GM12878 (cell line): Measurements from ENCODE around the gene PRRT1. TPM values are rescaled to one million over a fixed set of nuclear protein-coding genes. Genes with fewer than 3 reads are reported as not detected.

ENCODE experiments used
- ATAC-seq: fragments of 200-7000 bp; cut with Tn5 transposase; 3 replicates; pipeline ENCODE4 v1.9.1; 2020; ENCODE audit warnings: mild to moderate bottlenecking, moderate library complexity
- BruUV-seq: library from RNA; stranded (reverse); fragments of 400-500 nt; replicated peaks from 2 replicates; lab custom pipeline; 2021; lab: Mats Ljungman, UMichigan
- CTCF ChIA-PET: fragments of 300-600 bp; sonication (Branson Sonifier 250); formaldehyde crosslinking; extraction: SDS; loops from one replicate; lab custom pipeline; 2021; ENCODE audit warnings: inconsistent platforms; lab: Yijun Ruan, JAX
- POLR2A ChIA-PET: fragments of 350-600 bp; formaldehyde crosslinking; extraction: SDS; loops from one replicate; lab custom pipeline; 2021; ENCODE audit warnings: inconsistent platforms; lab: Charles Lee
- RAD21 ChIA-PET: fragments of 300-600 bp; sonication (Branson Sonifier 250); formaldehyde crosslinking; loops from one replicate; lab custom pipeline; 2023; ENCODE audit warnings: antibody characterized with exemption; ENCODE audit not compliant: unreplicated experiment; lab: Charles Lee
- SMC1A ChIA-PET: fragments of 300-600 bp; sonication (Branson Sonifier 250); formaldehyde crosslinking; loops from one replicate; lab custom pipeline; 2023; ENCODE audit not compliant: unreplicated experiment, uncharacterized antibody; lab: Charles Lee
- DNase-seq: peaks from one replicate; pipeline ENCODE4 v3.0.0-alpha.2; 2011; ENCODE audit warnings: low read depth, low spot score
- FAIRE-seq: peaks from 3 replicates; lab custom pipeline; 2011; peaks lifted over from hg19 to GRCh38; lab: Jason Lieb, UNC
- H2AFZ ChIP-seq: 2 replicates; pipeline ENCODE4 v1.6.0; 2011; ENCODE audit warnings: low read depth, low read length, control low read depth; ENCODE audit not compliant: control insufficient read depth
- H3K27ac ChIP-seq: 2 replicates; pipeline ENCODE4 v1.5.1; 2011; ENCODE audit warnings: control low read depth; ENCODE audit not compliant: control insufficient read depth, insufficient read depth
- H3K27me3 ChIP-seq, 2 experiments: replicated peaks in 1 of 2; 2 replicates each; pipeline versions ENCODE4 v1.6.0 to v1.6.1; 2011; ENCODE audit warnings: low read length in 1 of 2; ENCODE audit not compliant: control insufficient read depth in 2 of 2, insufficient read depth in 2 of 2
- H3K36me3 ChIP-seq, 2 experiments: 2 replicates each; pipeline ENCODE4 v1.5.1; 2011; ENCODE audit warnings: low read length in 1 of 2; ENCODE audit not compliant: control insufficient read depth in 2 of 2, insufficient read depth in 2 of 2
- H3K4me1 ChIP-seq: 2 replicates; pipeline ENCODE4 v1.6.1; 2011; ENCODE audit warnings: mild to moderate bottlenecking, low read length, moderate library complexity, mixed read lengths; ENCODE audit not compliant: control insufficient read depth, insufficient read depth
- H3K4me2 ChIP-seq: 2 replicates; pipeline ENCODE4 v1.6.0; 2011; ENCODE audit warnings: control low read depth; ENCODE audit not compliant: control insufficient read depth, insufficient read depth
- H3K4me3 ChIP-seq: fragments of 200-600 bp; sonication (generic); 2 replicates; pipeline ENCODE4 v1.5.1; 2016
- H3K79me2 ChIP-seq: 2 replicates; pipeline ENCODE4 v1.6.0; 2011; ENCODE audit warnings: low read length; ENCODE audit not compliant: control insufficient read depth, insufficient read depth
- H3K9ac ChIP-seq: 2 replicates; pipeline ENCODE4 v1.8.0; 2011; ENCODE audit warnings: low read length, control low read depth, mixed read lengths; ENCODE audit not compliant: control insufficient read depth, insufficient read depth
- H3K9me3 ChIP-seq: replicated peaks from 3 replicates; pipeline ENCODE4 v1.5.1; 2011; ENCODE audit warnings: mild to moderate bottlenecking, low read length; ENCODE audit not compliant: control insufficient read depth, insufficient read depth
- H4K20me1 ChIP-seq: 2 replicates; pipeline ENCODE4 v1.6.0; 2011; ENCODE audit not compliant: control insufficient read depth, insufficient read depth
- CHD2 ChIP-seq: IDR thresholded peaks from 2 replicates; pipeline ENCODE4 v1.6.1; 2011; ENCODE audit warnings: low read depth, low read length, improper control_type of control experiment, borderline replicate concordance
- HDGF ChIP-seq: fragments of 450-650 bp; IDR thresholded peaks from 2 replicates; pipeline ENCODE4 v1.6.1; 2016; ENCODE audit warnings: antibody characterized with exemption
- MEF2B ChIP-seq: fragments of 450-650 bp; IDR thresholded peaks from 2 replicates; pipeline ENCODE4 v1.6.1; 2018; ENCODE audit warnings: mild to moderate bottlenecking, moderate library complexity; ENCODE audit not compliant: partially characterized antibody, poor library complexity, severe bottlenecking
- MTA3 ChIP-seq: IDR thresholded peaks from 2 replicates; pipeline ENCODE4 v1.6.1; 2012; ENCODE audit warnings: low read length, inconsistent platforms, borderline replicate concordance
- NR2C1 ChIP-seq: fragments of 450-650 bp; IDR thresholded peaks from 2 replicates; pipeline ENCODE4 v1.6.1; 2017; ENCODE audit warnings: antibody characterized with exemption, mild to moderate bottlenecking, moderate library complexity
- NR2C2 ChIP-seq: IDR thresholded peaks from 2 replicates; pipeline ENCODE4 v1.6.1; 2011; ENCODE audit warnings: borderline replicate concordance, low read depth; ENCODE audit not compliant: control insufficient read depth, insufficient read length
- POU2F2 ChIP-seq: IDR thresholded peaks from 3 replicates; pipeline ENCODE4 v1.6.1; 2011; ENCODE audit warnings: low read depth, mild to moderate bottlenecking, low read length, borderline replicate concordance
- RBBP5 ChIP-seq: fragments of 200-600 bp; sonication (generic); conservative IDR thresholded peaks from 2 replicates; pipeline ENCODE4 v1.6.1; 2016
- SMARCA5 ChIP-seq: fragments of 450-650 bp; IDR thresholded peaks from 2 replicates; pipeline ENCODE4 v1.6.1; 2017; ENCODE audit warnings: mild to moderate bottlenecking
- ZNF217 ChIP-seq: fragments of 450-650 bp; IDR thresholded peaks from 2 replicates; pipeline ENCODE4 v1.6.1; 2017; ENCODE audit warnings: antibody characterized with exemption, mild to moderate bottlenecking
- WGBS: methylation state at CpG from one replicate; pipeline ENCODE4 v1.1.6; 2016; ENCODE audit warnings: low lambda C conversion rate; ENCODE audit not compliant: insufficient replicate concordance, insufficient coverage; ENCODE audit errors: missing lambda C conversion rate; 5-methylcytosine and 5-hydroxymethylcytosine counted together
- in situ Hi-C: fragments of 300-500 bp; cut with MboI; formaldehyde crosslinking; loops from 9 replicates; pipeline ENCODE4 v1.14.3; 2018; ENCODE audit warnings: mixed read lengths
- intact Hi-C: fragments of 100-400 bp; cut with micrococcal nuclease; formaldehyde crosslinking; loops from one replicate; pipeline ENCODE4 v1.14.2; 2022; ENCODE audit not compliant: unreplicated experiment
- polyA plus RNA-seq, 11 experiments: library from polyadenylated mRNA; depleted of rRNA in 4 of 11; unstranded in 6 of 11; stranded (reverse) in 5 of 11; fragments of >200 nt; fragmentation: Nextera tagmentation in 4 of 11; fragmentation: Illumina TruSeq in 1 of 11; extraction: Ambion mirVana in 4 of 11; extraction: Trizol in 1 of 11; gene quantifications; 1 replicate in 1 of 11; 2 replicates in 10 of 11; pipeline versions ENCODE4 v1.2.1 to v1.2.3, GENCODE V29; 2011 to 2016; ENCODE audit warnings: inconsistent platforms in 2 of 11, missing spikeins in 2 of 11, low read depth in 1 of 11
- total RNA-seq, 4 experiments: library from RNA; depleted of rRNA in 3 of 4; stranded (reverse); fragments of >200 nt in 3 of 4; fragmentation: Illumina TruSeq in 1 of 4; extraction: Trizol in 1 of 4; gene quantifications; 2 replicates each; pipeline versions ENCODE4 v1.2.1 to v1.2.3, GENCODE V29; 2013 to 2021
- TF ChIP-seq, protein P1 (sequence below): IDR thresholded peaks from 2 replicates; pipeline ENCODE4 v1.6.1; 2012; ENCODE audit warnings: low read depth, low read length, improper control_type of control experiment
- TF ChIP-seq, protein P2 (sequence below): fragments of 450-650 bp; IDR thresholded peaks from 2 replicates; pipeline ENCODE4 v1.6.1; 2016; ENCODE audit warnings: mild to moderate bottlenecking
- TF ChIP-seq, protein P3 (sequence below): IDR thresholded peaks from 2 replicates; pipeline ENCODE4 v1.6.1; 2012; ENCODE audit warnings: low read length, inconsistent platforms
- TF ChIP-seq, protein P4 (sequence below): fragments of 450-650 bp; formaldehyde crosslinking; IDR thresholded peaks from 2 replicates; pipeline ENCODE4 v1.5.0; 2022; ENCODE audit warnings: mild to moderate bottlenecking, missing genetic modification characterization
- TF ChIP-seq, protein P5 (sequence below): fragments of 450-650 bp; IDR thresholded peaks from 2 replicates; pipeline ENCODE4 v1.6.1; 2018; ENCODE audit warnings: borderline replicate concordance, mild to moderate bottlenecking; ENCODE audit not compliant: partially characterized antibody

The PRRT1 gene
- total and polyA plus RNA-seq, 10 of the 15 experiments (the other 5 are each of a cell fraction or from before 2014, with no cell fraction given): 0.04 to 0.15 (median 0.10) TPM; not detected in 6

DNA sequence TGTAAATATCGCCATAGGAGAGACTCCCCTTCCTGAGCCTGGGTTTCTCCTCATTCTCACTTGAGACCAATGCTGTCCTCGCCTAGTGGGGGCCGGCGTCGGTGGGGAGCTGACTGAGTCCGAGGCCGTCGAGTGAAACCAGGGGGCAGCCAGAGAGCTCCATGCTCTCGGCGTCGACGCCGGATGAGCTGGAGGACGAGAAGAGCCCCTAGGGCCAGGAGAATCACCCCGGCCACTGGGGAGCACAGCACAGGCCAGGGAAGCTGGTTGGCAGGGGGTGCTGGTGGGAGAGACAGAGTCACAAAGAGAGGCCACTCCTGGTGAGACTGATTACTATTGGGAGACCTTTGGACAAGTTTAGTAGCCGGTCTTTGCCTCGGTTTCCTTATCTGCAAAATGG, 47.1 kb upstream of the PRRT1 start:
- peaks cover 7% of the 10 kb centered on the region for H3K79me2 ChIP-seq
- CTCF ChIA-PET: no interaction called here
- H3K4me3 ChIP-seq: no peak overlapping the region
- SMC1A ChIA-PET: interaction anchor here (0.7 kb wide), 1 partner anchor 57 kb away, joined by 3 read pairs; no protein-coding TSS in a partner anchor
- FAIRE-seq (no peak), DNase-seq (no peak), ATAC-seq (no peak)
- H2AFZ ChIP-seq: no peak overlapping the region
- H3K27me3 ChIP-seq: no peaks in the 10 kb centered on the region
- H3K4me1 ChIP-seq: peaks cover 20% of the 10 kb centered on the region
- no peak overlapping the region for H3K27ac ChIP-seq
- H3K4me2 ChIP-seq: no peak overlapping the region
- intact Hi-C loops: loop anchor here (5.0 kb wide), 1 partner anchor 38 kb away; no protein-coding TSS in a partner anchor
- RAD21 ChIA-PET: no interaction called here
- WGBS: 79% methylated on average over 17 of the region's 17 CpGs
- POLR2A ChIA-PET: no interaction called here
- no TSS peak for BruUV-seq
- H4K20me1 ChIP-seq: no peaks in the 10 kb centered on the region
- in situ Hi-C loops: no loop called here
- no peaks in the 10 kb centered on the region for H3K36me3 ChIP-seq
- no peaks in the 10 kb centered on the region for H3K9me3 ChIP-seq
- no peak overlapping the region for H3K9ac ChIP-seq
- TF ChIP-seq MTA3: no peak
- TF ChIP-seq, protein P1, sequence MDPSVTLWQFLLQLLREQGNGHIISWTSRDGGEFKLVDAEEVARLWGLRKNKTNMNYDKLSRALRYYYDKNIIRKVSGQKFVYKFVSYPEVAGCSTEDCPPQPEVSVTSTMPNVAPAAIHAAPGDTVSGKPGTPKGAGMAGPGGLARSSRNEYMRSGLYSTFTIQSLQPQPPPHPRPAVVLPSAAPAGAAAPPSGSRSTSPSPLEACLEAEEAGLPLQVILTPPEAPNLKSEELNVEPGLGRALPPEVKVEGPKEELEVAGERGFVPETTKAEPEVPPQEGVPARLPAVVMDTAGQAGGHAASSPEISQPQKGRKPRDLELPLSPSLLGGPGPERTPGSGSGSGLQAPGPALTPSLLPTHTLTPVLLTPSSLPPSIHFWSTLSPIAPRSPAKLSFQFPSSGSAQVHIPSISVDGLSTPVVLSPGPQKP: no peak
- TF ChIP-seq SMARCA5: no peak
- no peak for TF ChIP-seq RBBP5
- TF ChIP-seq NR2C2: no peak
- TF ChIP-seq, protein P2, sequence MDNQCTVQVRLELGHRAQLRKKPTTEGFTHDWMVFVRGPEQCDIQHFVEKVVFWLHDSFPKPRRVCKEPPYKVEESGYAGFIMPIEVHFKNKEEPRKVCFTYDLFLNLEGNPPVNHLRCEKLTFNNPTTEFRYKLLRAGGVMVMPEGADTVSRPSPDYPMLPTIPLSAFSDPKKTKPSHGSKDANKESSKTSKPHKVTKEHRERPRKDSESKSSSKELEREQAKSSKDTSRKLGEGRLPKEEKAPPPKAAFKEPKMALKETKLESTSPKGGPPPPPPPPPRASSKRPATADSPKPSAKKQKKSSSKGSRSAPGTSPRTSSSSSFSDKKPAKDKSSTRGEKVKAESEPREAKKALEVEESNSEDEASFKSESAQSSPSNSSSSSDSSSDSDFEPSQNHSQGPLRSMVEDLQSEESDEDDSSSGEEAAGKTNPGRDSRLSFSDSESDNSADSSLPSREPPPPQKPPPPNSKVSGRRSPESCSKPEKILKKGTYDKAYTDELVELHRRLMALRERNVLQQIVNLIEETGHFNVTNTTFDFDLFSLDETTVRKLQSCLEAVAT: no peak
- TF ChIP-seq, protein P3, sequence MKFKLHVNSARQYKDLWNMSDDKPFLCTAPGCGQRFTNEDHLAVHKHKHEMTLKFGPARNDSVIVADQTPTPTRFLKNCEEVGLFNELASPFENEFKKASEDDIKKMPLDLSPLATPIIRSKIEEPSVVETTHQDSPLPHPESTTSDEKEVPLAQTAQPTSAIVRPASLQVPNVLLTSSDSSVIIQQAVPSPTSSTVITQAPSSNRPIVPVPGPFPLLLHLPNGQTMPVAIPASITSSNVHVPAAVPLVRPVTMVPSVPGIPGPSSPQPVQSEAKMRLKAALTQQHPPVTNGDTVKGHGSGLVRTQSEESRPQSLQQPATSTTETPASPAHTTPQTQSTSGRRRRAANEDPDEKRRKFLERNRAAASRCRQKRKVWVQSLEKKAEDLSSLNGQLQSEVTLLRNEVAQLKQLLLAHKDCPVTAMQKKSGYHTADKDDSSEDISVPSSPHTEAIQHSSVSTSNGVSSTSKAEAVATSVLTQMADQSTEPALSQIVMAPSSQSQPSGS: no peak
- TF ChIP-seq ZNF217: no peak
- TF ChIP-seq MEF2B: no peak
- TF ChIP-seq HDGF: no peak
- TF ChIP-seq, protein P4, sequence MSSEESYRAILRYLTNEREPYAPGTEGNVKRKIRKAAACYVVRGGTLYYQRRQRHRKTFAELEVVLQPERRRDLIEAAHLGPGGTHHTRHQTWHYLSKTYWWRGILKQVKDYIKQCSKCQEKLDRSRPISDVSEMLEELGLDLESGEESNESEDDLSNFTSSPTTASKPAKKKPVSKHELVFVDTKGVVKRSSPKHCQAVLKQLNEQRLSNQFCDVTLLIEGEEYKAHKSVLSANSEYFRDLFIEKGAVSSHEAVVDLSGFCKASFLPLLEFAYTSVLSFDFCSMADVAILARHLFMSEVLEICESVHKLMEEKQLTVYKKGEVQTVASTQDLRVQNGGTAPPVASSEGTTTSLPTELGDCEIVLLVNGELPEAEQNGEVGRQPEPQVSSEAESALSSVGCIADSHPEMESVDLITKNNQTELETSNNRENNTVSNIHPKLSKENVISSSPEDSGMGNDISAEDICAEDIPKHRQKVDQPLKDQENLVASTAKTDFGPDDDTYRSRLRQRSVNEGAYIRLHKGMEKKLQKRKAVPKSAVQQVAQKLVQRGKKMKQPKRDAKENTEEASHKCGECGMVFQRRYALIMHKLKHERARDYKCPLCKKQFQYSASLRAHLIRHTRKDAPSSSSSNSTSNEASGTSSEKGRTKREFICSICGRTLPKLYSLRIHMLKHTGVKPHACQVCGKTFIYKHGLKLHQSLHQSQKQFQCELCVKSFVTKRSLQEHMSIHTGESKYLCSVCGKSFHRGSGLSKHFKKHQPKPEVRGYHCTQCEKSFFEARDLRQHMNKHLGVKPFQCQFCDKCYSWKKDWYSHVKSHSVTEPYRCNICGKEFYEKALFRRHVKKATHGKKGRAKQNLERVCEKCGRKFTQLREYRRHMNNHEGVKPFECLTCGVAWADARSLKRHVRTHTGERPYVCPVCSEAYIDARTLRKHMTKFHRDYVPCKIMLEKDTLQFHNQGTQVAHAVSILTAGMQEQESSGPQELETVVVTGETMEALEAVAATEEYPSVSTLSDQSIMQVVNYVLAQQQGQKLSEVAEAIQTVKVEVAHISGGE (CRISPR knock-in tag): no peak
- no peak for TF ChIP-seq POU2F2
- TF ChIP-seq, protein P5, sequence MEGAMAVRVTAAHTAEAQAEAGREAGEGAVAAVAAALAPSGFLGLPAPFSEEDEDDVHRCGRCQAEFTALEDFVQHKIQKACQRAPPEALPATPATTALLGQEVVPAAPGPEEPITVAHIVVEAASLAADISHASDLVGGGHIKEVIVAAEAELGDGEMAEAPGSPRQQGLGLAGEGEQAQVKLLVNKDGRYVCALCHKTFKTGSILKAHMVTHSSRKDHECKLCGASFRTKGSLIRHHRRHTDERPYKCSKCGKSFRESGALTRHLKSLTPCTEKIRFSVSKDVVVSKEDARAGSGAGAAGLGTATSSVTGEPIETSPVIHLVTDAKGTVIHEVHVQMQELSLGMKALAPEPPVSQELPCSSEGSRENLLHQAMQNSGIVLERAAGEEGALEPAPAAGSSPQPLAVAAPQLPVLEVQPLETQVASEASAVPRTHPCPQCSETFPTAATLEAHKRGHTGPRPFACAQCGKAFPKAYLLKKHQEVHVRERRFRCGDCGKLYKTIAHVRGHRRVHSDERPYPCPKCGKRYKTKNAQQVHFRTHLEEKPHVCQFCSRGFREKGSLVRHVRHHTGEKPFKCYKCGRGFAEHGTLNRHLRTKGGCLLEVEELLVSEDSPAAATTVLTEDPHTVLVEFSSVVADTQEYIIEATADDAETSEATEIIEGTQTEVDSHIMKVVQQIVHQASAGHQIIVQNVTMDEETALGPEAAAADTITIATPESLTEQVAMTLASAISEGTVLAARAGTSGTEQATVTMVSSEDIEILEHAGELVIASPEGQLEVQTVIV: no peak
- no peak for TF ChIP-seq NR2C1
- no peak for TF ChIP-seq CHD2
